Stimulated activated CD4-positive, alpha-beta T cell treated with anti-CD3 and anti-CD28 coated beads, Interleukin-15, amount 100 ng/mL, for 1 hour (primary cell): ENCODE data around the gene OR2V2.

Experiments used
- DNase-seq, 2 donors: peaks; one replicate each; pipeline ENCODE4 v3.0.0-alpha.2; 2020; ENCODE audit warnings: low read depth in 1 of 2, low spot score in 1 of 2

The OR2V2 gene

DNA sequence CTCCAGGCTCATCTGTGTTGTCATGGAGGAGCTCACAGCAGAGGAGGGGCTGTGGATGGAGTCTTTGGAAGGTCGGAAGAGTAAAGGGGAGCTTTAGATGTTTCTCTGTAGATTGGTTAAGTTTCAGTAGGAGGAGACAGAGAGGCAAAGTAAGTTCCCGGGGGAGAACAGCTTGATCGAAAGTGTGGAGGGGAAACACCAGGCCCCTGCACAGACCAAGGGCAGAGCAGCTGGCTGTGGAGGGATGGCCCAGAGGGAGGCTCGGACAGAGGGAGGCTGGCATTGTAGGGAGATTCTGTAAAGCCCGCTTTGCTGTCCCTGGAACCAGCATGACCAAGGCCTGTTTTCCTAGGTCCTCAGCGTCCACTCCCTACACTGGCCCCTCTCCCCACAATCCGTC lies 5.3 kb upstream of the OR2V2 start:
- no peak for DNase-seq

DNA sequence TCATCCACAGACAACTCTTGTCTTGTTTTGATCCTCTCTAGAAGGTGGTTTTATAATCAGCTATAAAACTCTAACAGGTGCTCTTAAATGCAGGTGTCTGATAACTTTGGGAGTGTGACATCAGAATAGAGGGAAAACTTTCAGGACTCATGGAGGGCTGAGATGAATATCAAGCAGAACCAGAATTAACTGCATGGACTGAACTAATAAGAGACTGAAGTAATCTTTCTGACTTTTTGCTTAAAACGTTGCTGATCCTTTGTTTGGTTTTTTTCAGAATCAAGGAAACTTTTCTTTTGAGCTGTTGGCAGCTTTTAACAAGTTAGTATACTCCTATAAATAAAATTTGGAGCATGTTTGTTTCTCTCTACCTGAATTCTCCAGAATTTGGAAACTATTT lies 2.3 kb upstream of the OR2V2 start:
- no peak for DNase-seq

DNA sequence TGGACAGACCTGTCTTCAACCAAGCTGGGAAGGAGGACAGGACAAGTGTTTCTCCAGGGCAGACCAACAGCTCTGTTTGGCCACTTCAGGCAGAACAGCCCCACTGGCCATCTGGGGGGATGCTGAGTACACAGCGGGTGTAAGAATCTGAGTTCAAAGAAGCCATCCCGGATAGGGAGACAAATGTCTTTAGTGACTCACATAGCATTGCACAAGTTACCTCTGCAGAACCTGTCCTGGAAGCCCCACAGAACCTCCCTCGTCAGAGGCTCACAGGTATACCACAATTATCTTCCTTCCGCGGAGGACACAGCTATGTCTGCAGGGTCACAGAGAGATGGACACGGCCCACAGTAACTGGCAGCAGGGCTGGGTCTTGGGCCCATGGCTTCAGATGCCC lies 2.0 kb downstream of the OR2V2 start:
- no peak for DNase-seq

DNA sequence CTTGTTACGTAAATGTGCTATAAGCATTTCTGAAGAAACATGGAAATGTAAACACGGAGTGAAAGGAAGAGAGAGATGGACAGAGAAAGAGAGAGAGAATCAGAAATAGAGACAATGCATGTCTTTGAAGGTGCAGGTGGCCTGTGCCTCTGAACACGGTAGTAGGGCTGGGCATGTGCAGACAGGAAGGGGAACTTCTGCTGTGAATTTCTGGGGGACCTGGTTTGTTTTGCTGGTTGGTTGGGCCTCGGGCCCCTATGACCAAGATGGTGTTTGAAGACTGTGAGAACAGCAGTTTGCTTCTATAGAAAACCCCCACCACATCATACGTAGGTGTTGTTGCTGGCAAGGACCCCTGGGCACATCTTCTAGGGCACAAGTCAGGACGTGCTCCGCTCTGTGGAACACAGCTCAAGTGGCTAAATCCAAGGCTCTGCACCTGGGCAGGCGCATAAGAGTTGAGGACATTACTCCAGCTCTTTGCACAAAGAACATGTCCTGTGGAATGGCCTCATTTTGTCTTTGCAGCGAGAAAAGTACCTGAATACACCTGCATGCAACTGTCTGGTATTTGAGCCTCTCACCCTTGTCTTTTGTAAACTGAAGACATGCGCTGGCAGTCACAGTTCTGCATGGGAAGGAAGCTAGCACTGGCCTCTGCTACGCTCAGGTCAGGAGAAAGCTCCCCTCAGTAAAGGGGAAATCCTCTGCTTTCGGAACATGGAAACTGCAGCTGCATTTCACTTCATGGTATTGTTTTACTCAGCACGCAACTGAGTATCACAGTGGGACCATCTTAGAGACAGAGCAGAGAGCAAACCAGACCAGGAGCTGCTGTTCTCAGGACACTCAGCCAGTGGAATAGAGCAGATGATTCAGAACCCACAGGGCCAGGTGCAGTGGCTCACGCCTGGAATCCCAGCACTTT lies 2.7 kb downstream of the OR2V2 start:
- DNase-seq: no peak

DNA sequence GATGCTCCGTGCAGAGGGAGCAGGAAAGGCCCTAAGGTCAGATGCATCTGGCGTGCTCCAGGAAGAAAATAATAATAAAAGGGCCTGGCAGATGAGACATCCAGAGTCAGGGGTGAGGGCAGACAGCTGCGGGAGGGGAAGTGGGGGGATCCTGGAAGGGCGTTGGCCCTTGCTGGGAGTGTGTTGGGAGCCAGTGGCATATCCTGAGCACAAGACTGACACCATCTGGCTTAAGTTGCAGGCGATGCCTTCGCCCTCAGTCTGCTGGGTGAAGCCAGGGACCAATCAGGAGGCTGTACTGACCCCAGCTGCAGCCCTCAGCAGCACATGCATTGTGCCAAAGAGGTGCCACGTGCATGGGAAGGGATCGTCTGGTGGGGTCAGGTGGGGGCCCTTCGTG lies 3.8 kb downstream of the OR2V2 start:
- no peak for DNase-seq

DNA sequence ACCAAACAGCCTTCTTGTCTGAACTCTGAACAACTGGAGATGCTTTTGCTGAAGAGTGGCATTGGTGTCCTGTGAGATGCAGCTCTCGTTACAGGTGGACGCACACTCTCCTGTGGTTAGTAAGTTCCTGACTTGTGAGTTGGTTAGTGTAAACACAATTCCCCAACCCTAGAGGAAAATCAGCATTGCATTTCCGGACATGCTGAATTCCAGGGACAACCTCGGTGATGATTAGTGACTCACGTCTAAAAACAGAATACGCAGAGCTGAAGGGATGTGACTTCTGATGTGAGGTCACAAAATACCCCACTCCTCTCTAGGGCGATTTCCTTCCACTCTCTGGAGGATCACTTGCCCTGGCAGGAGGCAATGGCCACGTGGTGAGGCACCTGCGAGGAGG lies 5.0 kb downstream of the OR2V2 start:
- no peak for DNase-seq

DNA sequence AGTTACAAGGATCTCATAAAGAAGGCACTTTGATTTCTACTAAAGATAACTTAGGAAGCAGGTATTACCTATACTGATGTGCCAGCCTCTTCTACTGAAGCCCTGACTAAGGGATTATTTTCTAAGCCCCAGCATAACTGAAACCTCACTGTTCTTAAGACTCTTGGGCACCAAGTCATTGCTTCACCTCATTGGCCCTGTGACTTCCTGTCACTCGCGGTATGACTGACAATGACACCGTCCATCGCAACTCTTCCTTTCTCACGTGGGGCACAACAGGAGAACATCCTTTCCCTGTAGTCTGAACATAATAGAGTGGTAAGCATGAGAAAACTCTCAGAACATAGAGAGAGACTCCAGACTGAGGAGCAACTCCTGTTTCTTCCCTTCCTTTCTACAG lies 6.4 kb downstream of the OR2V2 start:
- DNase-seq: no peak

DNA sequence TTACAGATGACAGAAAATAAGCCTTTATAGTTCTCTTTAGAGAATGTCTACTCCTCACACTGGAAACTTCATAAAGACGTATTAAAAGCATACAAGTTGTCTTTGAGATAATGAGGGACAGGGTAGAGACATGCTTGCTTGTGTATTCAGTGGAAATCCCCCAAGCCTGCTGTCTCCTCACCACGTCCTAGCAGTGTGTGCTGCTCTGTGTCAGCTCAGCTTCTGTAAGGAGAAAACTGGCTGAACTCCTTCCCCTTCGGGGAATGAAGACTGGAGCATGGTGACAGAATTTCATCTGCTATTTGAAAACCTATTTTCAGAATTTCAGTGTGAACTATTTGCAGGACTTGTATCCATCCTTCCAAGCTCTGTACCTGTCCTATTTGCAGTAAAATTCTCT lies 9.4 kb downstream of the OR2V2 start:
- DNase-seq: no peak

DNA sequence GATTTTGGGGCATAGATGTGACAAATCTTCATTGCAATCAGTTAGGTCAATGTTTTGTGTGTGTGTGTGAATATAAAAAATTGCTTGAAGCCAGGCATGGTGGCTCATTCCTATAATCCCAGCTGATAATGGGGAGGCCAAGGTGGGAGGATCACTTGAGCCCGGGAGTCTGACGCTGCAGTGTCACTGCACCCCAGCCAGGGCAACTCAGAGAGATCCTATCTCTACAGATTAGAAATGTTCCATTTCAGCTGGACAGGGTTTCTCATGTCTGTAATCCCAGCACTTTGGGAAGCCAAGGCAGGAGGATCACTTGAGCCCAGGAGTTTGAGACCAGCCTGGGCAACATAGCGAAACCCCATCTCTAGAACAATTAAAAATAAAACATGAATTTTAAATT lies 11.5 kb downstream of the OR2V2 start:
- no peak for DNase-seq

DNA sequence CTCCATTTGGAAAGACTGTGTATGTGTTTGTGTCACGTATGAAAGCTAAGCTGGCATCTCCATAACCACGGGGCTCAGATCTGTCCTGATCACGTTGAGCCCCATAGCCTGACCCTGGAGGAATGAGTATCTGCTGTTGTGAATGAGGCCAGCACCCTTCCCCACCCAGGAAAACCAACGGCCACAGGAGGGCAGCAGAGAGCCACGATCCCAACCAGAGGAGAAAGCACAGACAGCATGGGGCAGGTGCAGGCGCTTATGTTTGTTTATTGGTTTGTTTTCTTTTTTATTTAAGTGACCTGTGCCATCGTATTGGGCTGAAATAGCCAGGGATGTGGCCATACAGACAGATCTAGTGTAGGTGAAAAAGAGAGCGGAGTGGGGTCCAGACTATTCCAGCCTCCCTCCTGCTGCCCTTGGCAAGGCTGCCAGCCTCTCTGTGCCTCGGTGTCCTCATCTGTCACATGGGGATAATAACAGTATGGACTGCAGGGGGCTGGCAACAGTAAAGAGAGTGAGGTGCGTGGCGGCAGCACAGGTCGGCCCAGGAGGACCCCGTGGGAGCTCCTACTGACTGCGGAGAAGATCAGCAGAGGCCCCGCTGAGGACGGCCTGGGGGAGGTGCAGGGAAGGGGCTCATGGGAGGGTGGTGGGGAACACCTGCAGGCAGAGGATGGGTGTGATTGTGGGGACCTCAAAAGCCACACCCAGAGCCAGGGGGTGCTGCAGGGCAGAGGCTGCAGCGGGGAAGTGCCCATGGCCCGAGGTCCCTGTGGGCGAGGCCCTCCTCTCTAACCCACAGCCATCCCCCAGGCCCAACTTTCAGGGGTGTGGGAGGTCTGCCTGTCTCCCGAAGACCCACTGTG lies 12.1 kb downstream of the OR2V2 start:
- peak; percentile 78 to 93 for DNase-seq

DNA sequence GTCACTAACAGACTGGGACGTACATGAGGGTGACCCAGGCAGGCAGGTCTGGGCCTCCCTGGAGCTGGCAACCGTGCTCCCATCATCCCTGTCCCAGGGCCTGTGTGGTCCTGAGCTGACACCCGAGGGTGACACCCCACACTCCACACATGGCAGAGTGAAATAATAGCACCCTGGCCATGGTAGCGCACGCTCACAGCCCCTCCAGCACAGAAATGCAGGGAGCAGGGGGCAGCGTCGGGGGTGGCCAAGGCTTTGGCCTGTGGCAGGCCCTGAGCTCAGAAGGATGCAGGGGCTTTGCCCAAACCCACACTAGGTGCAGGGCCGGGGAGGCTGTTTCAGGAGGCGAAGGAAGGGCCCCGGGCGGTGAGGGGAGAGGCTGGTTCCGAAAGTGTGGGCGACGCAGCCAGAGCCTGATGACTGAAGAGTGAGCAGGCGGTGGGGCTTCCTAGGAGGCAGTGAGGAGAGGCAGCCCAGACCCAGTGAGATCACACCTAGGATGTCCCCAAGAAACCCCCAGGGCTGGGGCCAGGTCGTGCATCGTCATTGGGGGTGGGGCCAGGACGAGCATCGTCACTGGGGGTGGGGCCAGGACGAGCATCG lies 12.9 kb downstream of the OR2V2 start:
- peak; percentile 38 to 71 for DNase-seq

DNA sequence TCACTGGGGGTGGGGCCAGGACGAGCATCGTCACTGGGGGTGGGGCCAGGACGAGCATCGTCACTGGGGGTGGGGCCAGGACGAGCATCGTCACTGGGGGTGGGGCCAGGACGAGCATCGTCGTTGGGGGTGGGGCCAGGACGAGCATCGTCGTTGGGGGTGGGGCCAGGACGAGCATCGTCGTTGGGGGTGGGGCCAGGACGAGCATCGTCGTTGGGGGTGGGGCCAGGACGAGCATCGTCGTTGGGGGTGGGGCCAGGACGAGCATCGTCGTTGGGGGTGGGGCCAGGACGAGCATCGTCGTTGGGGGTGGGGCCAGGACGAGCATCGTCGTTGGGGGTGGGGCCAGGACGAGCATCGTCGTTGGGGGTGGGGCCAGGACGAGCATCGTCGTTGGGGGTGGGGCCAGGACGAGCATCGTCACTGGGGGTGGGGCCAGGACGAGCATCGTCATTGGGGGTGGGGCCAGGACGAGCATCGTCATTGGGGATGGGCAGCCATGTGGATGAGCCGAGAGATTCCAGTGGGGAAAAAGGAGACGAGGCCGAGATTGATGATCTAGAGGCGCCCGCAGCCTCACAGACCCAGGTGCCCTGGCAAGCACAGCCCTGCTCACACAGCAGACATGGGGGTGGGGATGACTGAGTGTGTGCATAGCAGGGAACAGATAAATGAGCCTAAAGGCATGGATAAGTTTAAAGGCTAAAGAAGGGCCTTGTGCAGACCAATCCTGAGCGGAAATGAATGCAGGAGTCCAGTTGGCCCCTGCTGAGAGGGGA lies 13.6 kb downstream of the OR2V2 start:
- peak in 1 of 2 donors; percentile 31 for DNase-seq

DNA sequence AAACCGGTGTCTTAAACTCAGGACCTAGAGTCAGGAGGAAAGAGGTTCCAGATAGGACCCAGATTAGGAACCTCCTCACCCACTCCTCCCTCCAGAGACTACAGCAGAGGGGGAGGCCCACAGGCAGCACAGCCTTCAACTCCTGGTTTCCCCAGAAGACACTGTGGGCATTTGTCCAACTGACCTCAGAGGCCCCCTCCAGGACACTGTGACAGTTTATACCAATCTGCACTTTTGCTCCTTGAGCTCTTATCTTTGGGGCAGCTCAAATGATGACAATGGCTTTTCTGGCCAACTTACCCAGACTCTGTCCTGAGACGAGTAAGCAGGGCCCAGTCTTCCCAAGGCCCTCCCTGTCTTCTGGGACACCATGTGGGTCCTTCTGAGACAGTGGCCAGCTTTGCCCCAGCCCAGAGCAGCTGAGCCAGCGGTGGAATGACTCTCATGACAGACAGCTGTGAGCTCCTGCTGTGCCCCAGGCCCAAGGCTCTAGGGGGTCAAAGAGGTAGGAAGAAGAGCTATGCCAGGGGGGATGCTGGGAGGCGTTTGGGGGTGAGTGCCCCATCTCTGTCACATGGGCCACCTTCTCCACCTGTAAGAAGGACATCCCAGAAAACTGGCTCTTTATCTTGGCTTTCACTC lies 14.3 kb downstream of the OR2V2 start:
- DNase-seq: no peak

DNA sequence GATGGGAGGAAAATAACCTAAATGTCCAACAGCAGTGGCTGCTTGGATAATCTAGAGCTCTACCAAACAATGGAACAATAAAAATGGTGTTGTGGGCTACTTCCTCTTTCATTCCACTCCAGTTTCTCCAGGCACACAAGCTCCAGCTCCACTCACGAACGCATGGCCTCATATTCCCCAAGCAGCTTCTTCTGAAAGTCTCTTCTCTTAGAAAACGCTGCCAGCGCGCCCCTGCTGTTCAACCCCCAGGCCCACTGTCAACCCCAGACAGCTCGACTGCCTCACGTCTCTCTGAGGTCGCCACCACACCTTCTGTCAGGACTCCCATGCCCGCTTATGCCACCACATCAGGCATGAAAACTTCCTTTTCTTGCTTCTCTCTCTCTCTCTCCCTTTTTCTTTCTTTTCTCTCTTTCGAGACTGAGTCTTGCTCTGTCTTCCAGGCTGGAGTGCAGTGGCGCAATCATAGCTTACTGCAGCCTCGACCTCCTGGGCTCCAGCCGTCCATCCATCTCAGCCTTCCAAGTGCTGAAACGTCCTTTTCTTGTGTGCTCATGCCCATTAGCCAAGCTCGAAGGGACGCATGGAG lies 16.2 kb downstream of the OR2V2 start:
- DNase-seq: no peak

DNA sequence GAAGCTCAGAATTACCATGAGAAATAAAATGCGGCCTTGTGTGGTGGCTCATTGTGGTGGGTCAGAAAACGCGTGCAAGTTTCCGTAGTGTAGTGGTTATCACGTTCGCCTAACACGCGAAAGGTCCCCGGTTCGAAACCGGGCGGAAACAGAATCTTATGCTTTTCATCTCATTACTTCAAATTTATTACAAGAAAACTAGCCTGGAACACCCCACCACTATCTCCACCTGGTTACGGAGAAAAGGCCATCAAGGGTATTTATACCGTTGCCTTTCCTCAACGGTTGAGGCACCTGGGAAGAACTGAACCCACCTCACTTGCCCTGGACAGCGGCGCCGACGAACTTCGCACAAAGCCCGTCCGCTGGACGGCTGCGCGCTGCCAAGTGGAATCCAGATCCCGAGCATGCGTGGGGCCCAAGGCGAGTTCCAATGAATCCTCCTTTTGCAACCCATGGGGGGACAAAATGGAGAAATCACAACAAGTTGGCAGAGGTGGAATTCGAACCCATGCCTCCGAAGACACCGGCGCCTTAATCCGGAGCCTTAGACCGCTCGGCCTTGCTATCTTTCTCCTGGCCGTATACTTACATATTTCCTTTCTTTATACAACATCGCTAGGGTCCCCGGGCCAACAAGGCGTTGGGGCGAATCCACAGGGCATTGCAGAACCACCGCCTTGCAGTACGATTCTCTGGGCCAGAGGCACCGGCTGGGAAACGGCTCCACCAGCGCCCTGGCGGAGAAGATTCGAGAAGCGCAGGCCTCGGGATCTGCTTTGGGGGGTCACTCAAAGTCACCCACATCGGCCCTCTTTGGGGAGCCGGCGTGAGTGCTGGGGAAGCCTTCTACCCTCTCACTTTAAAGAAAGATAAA lies 16.9 kb downstream of the OR2V2 start:
- peak in 1 of 2 donors; percentile 42 for DNase-seq

DNA sequence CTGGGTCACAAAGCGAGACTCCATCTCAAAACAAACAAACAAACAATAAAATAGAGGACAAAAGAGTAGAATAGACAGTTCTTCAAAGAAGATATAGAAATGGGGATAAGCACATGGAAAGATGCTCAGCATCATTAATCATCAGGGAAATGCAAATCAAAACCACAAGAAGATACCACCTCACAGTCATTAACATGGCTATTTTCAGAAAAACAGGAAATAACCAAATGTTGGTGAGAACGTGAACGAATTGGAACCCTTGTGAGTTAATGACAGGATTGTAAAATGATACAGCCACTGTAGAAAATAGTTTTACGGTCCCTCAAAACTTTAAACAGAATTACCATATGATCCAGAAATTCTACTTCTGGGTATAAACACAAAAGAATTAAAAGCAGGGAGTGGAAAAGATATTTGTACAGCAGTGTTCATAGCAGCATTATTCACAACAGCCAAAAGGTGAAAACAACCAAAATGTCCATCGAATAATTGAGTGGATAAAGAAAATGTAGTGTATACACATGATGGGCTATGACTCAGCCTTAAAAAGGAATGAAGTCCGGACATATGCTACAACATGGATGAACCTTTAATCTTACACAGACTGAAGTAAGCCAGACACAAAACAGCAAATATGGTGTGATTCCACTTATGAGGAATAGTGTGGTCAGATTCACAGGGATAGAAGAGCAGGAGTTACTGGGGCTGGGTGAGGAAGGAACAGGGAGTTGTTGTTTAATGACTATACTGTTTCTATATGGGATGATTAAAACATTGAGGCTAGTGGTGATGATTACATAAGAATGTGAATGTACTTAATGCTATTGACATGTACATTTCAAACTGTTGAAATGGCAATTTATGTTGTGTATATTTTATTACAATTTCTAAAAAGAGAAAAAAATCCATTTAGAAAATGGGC lies 19.7 kb downstream of the OR2V2 start:
- no peak for DNase-seq

DNA sequence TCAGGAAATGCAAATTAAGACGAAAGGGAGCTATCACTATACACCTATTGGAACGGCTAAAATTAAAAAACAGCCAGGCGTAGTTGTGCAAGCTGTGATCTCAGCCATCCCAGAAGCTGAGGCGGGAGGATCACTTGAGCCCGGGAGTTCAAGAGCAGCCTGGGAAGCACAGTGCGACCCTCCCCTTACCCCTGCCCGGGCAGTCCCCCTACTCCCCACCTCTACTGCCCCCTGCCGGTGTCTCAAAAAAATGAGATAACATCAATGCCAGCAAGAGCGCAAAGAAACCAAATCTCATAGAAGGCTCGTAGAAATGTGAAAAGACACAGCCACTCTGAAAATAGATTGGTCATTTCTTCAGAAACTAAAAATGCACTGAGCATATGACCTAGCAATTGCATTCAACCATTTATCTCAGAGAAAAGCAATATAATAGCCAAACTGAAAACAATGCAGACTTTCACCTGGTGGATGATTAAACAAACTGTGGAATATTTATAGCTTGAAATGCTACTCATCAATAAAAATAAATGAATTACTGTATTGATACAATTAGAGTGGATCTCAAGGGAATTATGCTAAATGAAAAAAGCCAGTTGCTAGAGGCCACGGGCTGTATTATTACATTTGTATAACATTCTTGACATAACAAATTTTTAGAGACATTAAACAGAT lies 20.6 kb downstream of the OR2V2 start:
- DNase-seq: no peak
